ENCODE measurements around the gene GUSB. TPM values are rescaled to one million over a fixed set of nuclear protein-coding genes. Genes with fewer than 3 reads are reported as not detected.

GUSB gene
- total and polyA plus RNA-seq, 2 of the 8 experiments (the other 6 are each of a cell fraction or from before 2014, with no cell fraction given) = 43.6 to 71.3 TPM

GRCh38 chr7:65946904-65947303 lies 35.1 kb downstream of the GUSB start:
- POLR2A ChIA-PET (ENCODE audit: partially characterized antibody) = no interaction called here
- H3K4me3 ChIP-seq (ENCODE audit: extremely low read depth in 1 of 4, insufficient read depth in 2 of 4, low read depth in 3 of 4, low read length in 4 of 4) = no peak overlapping the region
- no peak for TF ChIP-seq ZNF274 (IDR thresholded peaks at IDR 0.05; ENCODE audit: borderline replicate concordance, extremely low read depth, low read length)
- TF ChIP-seq FOSL1 (IDR thresholded peaks at IDR 0.05; ENCODE audit: insufficient read depth, low read depth, low read length) = no peak
- TF ChIP-seq TAF1 (IDR thresholded peaks at IDR 0.05; ENCODE audit: low read depth, low read length) = no peak
- no peak for TF ChIP-seq MAFK (IDR thresholded peaks at IDR 0.05; ENCODE audit: low read depth, low read length)
- TF ChIP-seq CBX8 (IDR thresholded peaks at IDR 0.05; ENCODE audit: borderline replicate concordance, low read depth, low read length) = no peak
- no peak for TF ChIP-seq JUND (IDR thresholded peaks at IDR 0.05; ENCODE audit: low read length)
- no peak for TF ChIP-seq EZH2 (IDR thresholded peaks at IDR 0.05; ENCODE audit: low read depth, low read length, severe bottlenecking)
- no peak for TF ChIP-seq ATF2 (IDR thresholded peaks at IDR 0.05; ENCODE audit: low read length)
- TF ChIP-seq TBP (IDR thresholded peaks at IDR 0.05; ENCODE audit: low read depth, low read length) = no peak
- no peak for TF ChIP-seq KDM1A (IDR thresholded peaks at IDR 0.05; ENCODE audit: borderline replicate concordance, low read length)
- TF ChIP-seq TCF12 (IDR thresholded peaks at IDR 0.05; ENCODE audit: low read depth, low read length) = no peak
- TF ChIP-seq SIX5 (IDR thresholded peaks at IDR 0.05; ENCODE audit: low read depth, low read length) = no peak
- TF ChIP-seq HDAC2 (IDR thresholded peaks at IDR 0.05; ENCODE audit: borderline replicate concordance in 1 of 2, low read depth in 2 of 2, low read length in 2 of 2) = no peak
- TF ChIP-seq TEAD4 (IDR thresholded peaks at IDR 0.05; ENCODE audit: low read depth, low read length) = no peak

More at GRCh38 chr7:65946904-65947303, 35.1 kb downstream of the GUSB start:
- no peaks in the 10 kb centered on the region for H3K79me2 ChIP-seq (ENCODE audit: control insufficient read depth in 1 of 2, insufficient read depth in 2 of 2, low read length in 2 of 2)
- no peak overlapping the region for H3K4me2 ChIP-seq (ENCODE audit: insufficient read depth in 1 of 2, low read depth in 2 of 2, low read length in 2 of 2)
- DNase-seq (ENCODE audit: low read depth in 1 of 2, low spot score in 2 of 2) = no peak
- H3K56ac ChIP-seq (replicated peaks; ENCODE audit: insufficient read length, low read depth, low read length) = no peak overlapping the region
- no peaks in the 10 kb centered on the region for H3K23me2 ChIP-seq (ENCODE audit: low read depth, low read length)
- H3K18ac ChIP-seq (ENCODE audit: extremely low read depth, low read length) = no peak overlapping the region
- CTCF ChIA-PET (ENCODE audit: partially characterized antibody) = interaction anchor here (0.7 kb wide), 1 partner anchor 193 kb away, joined by 3 read pairs; no protein-coding TSS in a partner anchor
- no peak overlapping the region for H2BK5ac ChIP-seq (ENCODE audit: low read depth, low read length)
- no peaks in the 10 kb centered on the region for H3K4me1 ChIP-seq (replicated peaks in 1 of 4; ENCODE audit: control insufficient read depth in 3 of 4, insufficient read depth in 4 of 4, low read length in 3 of 4)
- no peaks in the 10 kb centered on the region for H3K27me3 ChIP-seq (replicated peaks in 1 of 4; ENCODE audit: control insufficient read depth in 3 of 4, extremely low read depth in 1 of 4, insufficient read depth in 3 of 4, low read length in 3 of 4)
- H2BK15ac ChIP-seq (ENCODE audit: low read length) = no peak overlapping the region
- H2AK5ac ChIP-seq (ENCODE audit: low read depth, low read length) = no peak overlapping the region
- FAIRE-seq = no peak
- H3K9me3 ChIP-seq (ENCODE audit: insufficient read depth in 2 of 2, low read depth in 1 of 2, low read length in 1 of 2) = no peaks in the 10 kb centered on the region
- no peak overlapping the region for H3K23ac ChIP-seq (ENCODE audit: insufficient read length)
- H3K14ac ChIP-seq (ENCODE audit: insufficient read length) = no peak overlapping the region
- no peak overlapping the region for H2AFZ ChIP-seq (ENCODE audit: low read length)
- H3K36me3 ChIP-seq (ENCODE audit: control insufficient read depth in 2 of 4, insufficient read depth in 4 of 4, low read length in 3 of 4) = no peaks in the 10 kb centered on the region
- no peak overlapping the region for H4K91ac ChIP-seq (replicated peaks; ENCODE audit: insufficient read length, low read length)
- H3K27ac ChIP-seq (ENCODE audit: low read depth, low read length) = no peak overlapping the region
- 92% methylated on average over 4 of the region's 4 CpGs; no CpG with 5 or more reads in 1 of the 2 experiments for WGBS, 2 experiments (ENCODE audit: extremely low coverage in 1 of 2, insufficient coverage in 1 of 2, insufficient read length in 1 of 2, insufficient replicate concordance in 2 of 2, low coverage in 1 of 2, low lambda C conversion rate in 2 of 2, missing lambda C conversion rate in 1 of 2)
- H4K8ac ChIP-seq (ENCODE audit: extremely low read depth, insufficient read depth, low read length) = no peak overlapping the region
- no peak overlapping the region for H3K4ac ChIP-seq (replicated peaks; ENCODE audit: insufficient read length, low read depth, low read length)
- H4K20me1 ChIP-seq (replicated peaks in 1 of 2; ENCODE audit: control insufficient read depth in 1 of 2, insufficient read depth in 2 of 2, low read length in 2 of 2) = no peaks in the 10 kb centered on the region
- H3K79me1 ChIP-seq (ENCODE audit: low read depth, low read length) = no peaks in the 10 kb centered on the region
- H2BK20ac ChIP-seq (ENCODE audit: low read length) = no peak overlapping the region
- no peak overlapping the region for H4K5ac ChIP-seq (ENCODE audit: insufficient read length, low read depth, low read length)
- no peak overlapping the region for H3K9ac ChIP-seq (replicated peaks in 1 of 4; ENCODE audit: extremely low read depth in 1 of 4, low read depth in 3 of 4, low read length in 3 of 4)
- no peak overlapping the region for H2BK120ac ChIP-seq (replicated peaks; ENCODE audit: low read depth, low read length)
- H2BK12ac ChIP-seq (ENCODE audit: low read depth, low read length) = no peak overlapping the region

Data from H1 (cell line).